ENCODE results near the gene DSTN. TPM values are rescaled to one million over a fixed set of nuclear protein-coding genes. Genes with fewer than 3 reads are reported as not detected.

Gene DSTN
- total and polyA plus RNA-seq, 9 of the 15 experiments (the other 6 are each of a cell fraction or from before 2014, with no cell fraction given): 25.7 to 88.3 (median 61.0) TPM

GRCh38 chr20:17555106-17555505 is 14.8 kb upstream of the DSTN start (continued):
- no peak for TF ChIP-seq ZNF3 (CRISPR knock-in tag; IDR thresholded peaks at IDR 0.05)
- no peak for TF ChIP-seq TRIM24 (IDR thresholded peaks at IDR 0.05)

GRCh38 chr20:17556837-17557674 is 12.8 kb upstream of the DSTN start:
- H3K36me3 ChIP-seq (ENCODE audit: control insufficient read depth, insufficient read depth, low read length): no peaks in the 10 kb centered on the region
- no peaks in the 10 kb centered on the region for H4K20me1 ChIP-seq (replicated peaks; ENCODE audit: control insufficient read depth, insufficient read depth, low read length)
- 29% methylated on average over 9 of the region's 11 CpGs for WGBS (ENCODE audit: insufficient coverage, low coverage, missing lambda C conversion rate)
- intact Hi-C loops (cut with micrococcal nuclease) (no loop called here), in situ Hi-C loops (cut with MboI) (no loop called here)
- FAIRE-seq: no peak
- H2AFZ ChIP-seq (ENCODE audit: low read depth, low read length): peak overlapping the region; percentile 86
- H3K79me2 ChIP-seq (ENCODE audit: control insufficient read depth, insufficient read depth, low read length): no peaks in the 10 kb centered on the region
- H3K9me3 ChIP-seq (replicated peaks; ENCODE audit: control insufficient read depth, insufficient read depth, low read depth, low read length): no peaks in the 10 kb centered on the region
- peak overlapping the region; percentile 68 for H3K4me2 ChIP-seq (ENCODE audit: insufficient read depth, low read length)
- peaks cover 6 to 25% of the 10 kb centered on the region in 2 experiments; a peak in 3 of 5 replicates for H3K4me1 ChIP-seq (replicated peaks in 1 of 2; ENCODE audit: control insufficient read depth in 2 of 2, insufficient read depth in 2 of 2, low read length in 2 of 2)
- CTCF ChIA-PET (ENCODE audit: low intra/inter-chr PET ratio): no interaction called here
- BruUV-seq (replicated peaks): no TSS peak
- TF ChIP-seq HEY1 (CRISPR knock-in tag; IDR thresholded peaks at IDR 0.05; ENCODE audit: borderline replicate concordance) (no peak), RAD21 (CRISPR knock-in tag; conservative IDR thresholded peaks at IDR 0.05 in 1 of 2, IDR thresholded peaks at IDR 0.05 in 1 of 2) (0 out of 4 replicates have a peak, but pooled peaks of 1 of the 2 experiments have one; percentile 3), SOX6 (IDR thresholded peaks at IDR 0.05) (no peak), ZFX (CRISPR knock-in tag; IDR thresholded peaks at IDR 0.05) (peak; percentile 13; the same call in 1 of the 2 replicates), THAP12 (CRISPR knock-in tag; IDR thresholded peaks at IDR 0.05) (no peak), PKNOX1 (IDR thresholded peaks at IDR 0.05) (peak; percentile 46; the same call in 1 of the 2 replicates)
- H3K9me1 ChIP-seq (ENCODE audit: control insufficient read depth, insufficient read depth, low read length): no peaks in the 10 kb centered on the region
- H3K27me3 ChIP-seq (ENCODE audit: control insufficient read depth in 2 of 2, insufficient read depth in 2 of 2, low read length in 2 of 2): no peaks in the 10 kb centered on the region
- peak overlapping the region; percentile 76; the same call in 2 of the 3 replicates for H3K27ac ChIP-seq (ENCODE audit: extremely low read depth, low read depth, low read length)
- POLR2A ChIA-PET: interaction anchor here (0.6 to 1.5 kb wide), 2 partner anchors 13 to 413 kb away, joined by 5 to 6 read pairs; partner anchors contain the start of gene DSTN
- H3K9ac ChIP-seq (ENCODE audit: insufficient read depth in 1 of 2, low read depth in 2 of 2, low read length in 2 of 2): peak overlapping the region in 1 of 2 experiments; percentile 64; a peak in 1 of 4 replicates
- H3K4me3 ChIP-seq: no peak overlapping the region
- peak in 2 of 4 experiments; percentile 11 to 14 for DNase-seq (ENCODE audit: extremely low read depth in 1 of 4, low spot score in 3 of 4)
- ATAC-seq: peak; percentile 53
